Measurements from ENCODE around the gene MIGA2.

- TF ChIP-seq CTCF (IDR thresholded peaks at IDR 0.05), result no peak
- no peak for TF ChIP-seq EZH2 (IDR thresholded peaks at IDR 0.05; ENCODE audit: borderline replicate concordance, insufficient read depth, low read depth, low read length, poor library complexity, severe bottlenecking)
These were observed 61.4 kb downstream of the MIGA2 start for GRCh38 chr9:129097671-129098306.

All from B cell (primary cell).